Measurements from ENCODE around the gene DOCK8.

The DOCK8 gene

GRCh38 chr9:318646-319045 lies 104.0 kb downstream of the DOCK8 start:
- no peak for DNase-seq

- no peak for DNase-seq
Observed at GRCh38 chr9:324971-325370, 110.3 kb downstream of the DOCK8 start.

- DNase-seq: no peak
Observed at GRCh38 chr9:326667-327066, 112.0 kb downstream of the DOCK8 start.

- DNase-seq: no peak
Observed at GRCh38 chr9:328453-328852, 113.8 kb downstream of the DOCK8 start.

GRCh38 chr9:331197-331596 lies 116.5 kb downstream of the DOCK8 start:
- DNase-seq: no peak

- no peak for DNase-seq
Observed at GRCh38 chr9:335373-335772, 120.7 kb downstream of the DOCK8 start.

- no peak for DNase-seq
Observed at GRCh38 chr9:336039-336438, 121.4 kb downstream of the DOCK8 start.

- no peak for DNase-seq
Observed at GRCh38 chr9:338602-339001, 123.9 kb downstream of the DOCK8 start.

- DNase-seq: no peak
Observed at GRCh38 chr9:341634-342421, 127.2 kb downstream of the DOCK8 start.

GRCh38 chr9:343773-344172 lies 129.1 kb downstream of the DOCK8 start:
- no peak for DNase-seq

- DNase-seq: no peak
Observed at GRCh38 chr9:346111-346571, 131.5 kb downstream of the DOCK8 start.

GRCh38 chr9:347667-348292 lies 133.1 kb downstream of the DOCK8 start:
- no peak for DNase-seq

GRCh38 chr9:350384-350783 lies 135.7 kb downstream of the DOCK8 start:
- DNase-seq: no peak

- no peak for DNase-seq
Observed at GRCh38 chr9:351916-352315, 137.3 kb downstream of the DOCK8 start.

- no peak for DNase-seq
Observed at GRCh38 chr9:353077-353476, 138.4 kb downstream of the DOCK8 start.

- no peak for DNase-seq
Observed at GRCh38 chr9:354453-354852, 139.8 kb downstream of the DOCK8 start.

- DNase-seq: no peak
Observed at GRCh38 chr9:357560-357959, 142.9 kb downstream of the DOCK8 start.

- DNase-seq: no peak
Observed at GRCh38 chr9:362561-363273, 148.1 kb downstream of the DOCK8 start.

GRCh38 chr9:363274-363612 lies 148.6 kb downstream of the DOCK8 start:
- DNase-seq: no peak

GRCh38 chr9:365436-365835 lies 150.8 kb downstream of the DOCK8 start:
- DNase-seq: no peak

- no peak for DNase-seq
Observed at GRCh38 chr9:366620-367019, 152.0 kb downstream of the DOCK8 start.

GRCh38 chr9:370086-370485 lies 155.4 kb downstream of the DOCK8 start:
- no peak for DNase-seq

GRCh38 chr9:371349-371748 lies 156.7 kb downstream of the DOCK8 start:
- DNase-seq: no peak

- DNase-seq: no peak
Observed at GRCh38 chr9:372128-372527, 157.5 kb downstream of the DOCK8 start.

All from stimulated activated CD4-positive, alpha-beta T cell treated with anti-CD3 and anti-CD28 coated beads, Interleukin-15, amount 100 ng/mL, for 24 hours (primary cell).